ENCODE data around the gene BACE1-AS.

BACE1-AS gene

GRCh38 chr11:117289795-117290194, 1.4 kb upstream of the BACE1-AS start:
- no peak overlapping the region for H3K4me3 ChIP-seq (ENCODE audit: low read depth, low read length)
- no peak for TF ChIP-seq CTCF (IDR thresholded peaks at IDR 0.05; ENCODE audit: insufficient read depth, low read depth, low read length, missing control alignments)
- no peak for DNase-seq (ENCODE audit: low read depth)

DNA sequence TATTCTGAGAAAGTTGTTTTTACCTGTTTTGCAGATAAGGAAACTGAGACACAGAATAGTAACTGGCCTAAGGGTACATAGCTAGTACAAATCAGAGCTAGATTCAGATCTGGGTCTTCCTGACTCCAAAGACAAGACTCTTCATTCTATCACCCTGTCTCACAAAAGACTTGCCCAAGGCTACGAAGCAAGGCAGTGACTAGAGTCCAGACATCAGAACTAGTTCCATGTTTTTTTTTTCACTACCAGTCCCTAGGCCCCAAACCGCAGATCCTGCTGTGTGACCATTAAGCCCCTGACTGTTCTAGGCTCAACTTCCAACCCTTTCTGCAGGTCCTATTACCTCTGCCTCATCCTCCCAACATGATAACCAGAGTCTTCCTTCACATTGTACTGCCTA, 1.5 kb downstream of the BACE1-AS start:
- no peak overlapping the region for H3K4me3 ChIP-seq (ENCODE audit: low read depth, low read length)
- no peak for DNase-seq (ENCODE audit: low read depth)
- no peak for TF ChIP-seq CTCF (IDR thresholded peaks at IDR 0.05; ENCODE audit: insufficient read depth, low read depth, low read length, missing control alignments)

- DNase-seq (ENCODE audit: low read depth): no peak
- TF ChIP-seq CTCF (IDR thresholded peaks at IDR 0.05; ENCODE audit: insufficient read depth, low read depth, low read length, missing control alignments): no peak
- no peak overlapping the region for H3K4me3 ChIP-seq (ENCODE audit: low read depth, low read length)
Measured at GRCh38 chr11:117295438-117296137, 4.4 kb downstream of the BACE1-AS start.

GRCh38 chr11:117296881-117297280, 5.7 kb downstream of the BACE1-AS start:
- no peak for TF ChIP-seq CTCF (IDR thresholded peaks at IDR 0.05; ENCODE audit: insufficient read depth, low read depth, low read length, missing control alignments)
- DNase-seq (ENCODE audit: low read depth): no peak
- H3K4me3 ChIP-seq (ENCODE audit: low read depth, low read length): no peak overlapping the region

DNA sequence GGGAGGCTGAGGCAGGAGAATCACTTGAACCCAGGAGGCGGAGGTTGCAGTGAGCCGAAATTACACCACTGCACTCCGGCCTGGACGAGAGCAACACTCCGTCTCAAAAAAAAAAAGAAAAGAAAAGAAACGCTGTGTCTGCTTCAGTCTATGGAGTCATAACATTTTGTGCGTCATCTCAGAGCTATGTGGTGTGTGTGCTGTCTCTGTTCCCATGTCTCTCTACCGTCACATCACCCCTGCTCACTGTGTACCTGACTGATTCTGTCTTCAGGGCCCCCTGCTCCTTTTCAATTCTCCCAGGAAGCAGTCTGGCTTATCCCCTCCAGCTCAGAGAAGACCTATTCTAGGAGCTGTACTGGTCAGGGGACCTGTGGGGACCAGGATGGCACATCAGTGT, 7.0 kb downstream of the BACE1-AS start:
- no peak for DNase-seq (ENCODE audit: low read depth)
- no peak for TF ChIP-seq CTCF (IDR thresholded peaks at IDR 0.05; ENCODE audit: insufficient read depth, low read depth, low read length, missing control alignments)

DNA sequence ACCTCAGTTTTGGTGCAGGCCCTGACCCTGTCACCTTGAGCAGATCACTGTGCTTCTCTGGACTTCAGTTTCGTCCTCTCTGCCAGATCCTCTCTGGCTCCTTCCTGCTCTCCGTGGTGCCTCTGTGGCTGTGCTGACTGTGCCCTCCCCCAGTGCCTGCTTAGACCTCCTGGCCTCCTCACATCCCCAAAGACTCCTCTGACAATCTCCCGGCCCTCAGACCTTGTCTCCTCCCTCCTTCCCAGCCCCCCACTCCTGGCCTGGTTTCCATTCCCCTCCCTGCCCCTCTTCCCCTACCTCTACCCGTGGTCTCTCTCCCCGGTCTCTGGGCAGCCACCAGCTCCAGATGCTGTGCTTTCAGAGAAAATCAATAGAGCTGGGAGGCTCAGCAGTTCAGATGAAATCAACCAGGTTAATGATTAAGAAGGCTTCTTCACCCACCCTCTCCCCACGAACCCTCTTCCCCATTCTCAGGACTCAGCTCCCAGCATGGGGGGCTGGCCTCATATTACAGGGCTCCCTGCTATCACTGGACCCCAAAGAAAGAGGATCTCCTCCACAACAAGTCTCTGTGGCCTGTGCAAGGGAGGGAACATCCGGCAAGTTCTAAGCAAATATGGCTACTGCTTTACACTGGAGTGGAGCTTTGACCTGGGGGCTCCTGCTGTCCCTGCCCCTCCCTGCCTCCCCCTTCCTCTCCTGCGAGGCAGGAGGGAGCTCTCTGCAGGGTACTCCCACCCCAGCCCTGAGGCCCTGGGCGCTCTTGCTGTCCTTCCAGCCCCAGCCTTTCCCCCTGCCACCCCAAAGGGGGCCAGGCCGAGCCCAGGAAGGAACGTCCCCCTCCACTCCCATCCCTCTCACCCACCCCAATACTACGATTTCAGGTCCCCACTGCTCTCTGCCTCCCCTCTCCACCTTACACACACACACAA, 8.5 kb downstream of the BACE1-AS start:
- H3K4me3 ChIP-seq (ENCODE audit: low read depth, low read length): no peak overlapping the region
- no peak for TF ChIP-seq CTCF (IDR thresholded peaks at IDR 0.05; ENCODE audit: insufficient read depth, low read depth, low read length, missing control alignments)
- no peak for DNase-seq (ENCODE audit: low read depth)

More for the DNA sequence above, 7.0 kb downstream of the BACE1-AS start:
- H3K4me3 ChIP-seq (ENCODE audit: low read depth, low read length): no peak overlapping the region
